SK-N-MC (cell line): ENCODE data around the gene MYO16.

Source experiments
- EZH2 ChIP-seq: fragments of 200-600 bp; sonication (generic); IDR thresholded peaks from one replicate; pipeline ENCODE4 v1.6.1; 2017; ENCODE audit warnings: antibody characterized with exemption
- FOXP2 ChIP-seq: optimal IDR thresholded peaks from 2 replicates; pipeline ENCODE3; 2011; ENCODE audit warnings: mild to moderate bottlenecking, moderate library complexity; ENCODE audit not compliant: insufficient read depth; ENCODE audit errors: extremely low read length, control extremely low read depth
- POLR2AphosphoS5 ChIP-seq: IDR thresholded peaks from 2 replicates; pipeline ENCODE4 v1.6.1; 2012; ENCODE audit warnings: mild to moderate bottlenecking, low read depth, low read length, borderline replicate concordance

DNA sequence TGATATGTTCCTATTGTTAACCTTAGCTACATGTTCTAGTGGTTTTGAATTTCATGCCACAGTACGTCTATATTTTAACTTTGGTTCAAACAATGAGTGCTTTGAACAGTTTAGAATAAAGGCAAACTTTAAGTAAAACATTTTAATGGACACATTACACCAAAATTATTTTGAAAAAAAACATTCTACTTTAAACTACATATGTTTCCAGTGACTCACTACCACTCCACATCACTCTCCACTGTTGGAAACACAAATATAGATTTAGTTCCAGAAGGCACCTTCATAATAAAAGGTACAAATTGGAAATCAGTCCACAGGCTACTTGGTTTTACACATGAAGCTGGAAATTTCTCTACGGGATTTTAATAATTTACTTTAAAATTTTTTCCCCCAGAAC lies 373.5 kb downstream of the MYO16 start:
- TF ChIP-seq FOXP2 (no peak), POLR2AphosphoS5 (no peak), EZH2 (no peak)
